ENCODE results near the gene METTL8.

Gene METTL8

DNA sequence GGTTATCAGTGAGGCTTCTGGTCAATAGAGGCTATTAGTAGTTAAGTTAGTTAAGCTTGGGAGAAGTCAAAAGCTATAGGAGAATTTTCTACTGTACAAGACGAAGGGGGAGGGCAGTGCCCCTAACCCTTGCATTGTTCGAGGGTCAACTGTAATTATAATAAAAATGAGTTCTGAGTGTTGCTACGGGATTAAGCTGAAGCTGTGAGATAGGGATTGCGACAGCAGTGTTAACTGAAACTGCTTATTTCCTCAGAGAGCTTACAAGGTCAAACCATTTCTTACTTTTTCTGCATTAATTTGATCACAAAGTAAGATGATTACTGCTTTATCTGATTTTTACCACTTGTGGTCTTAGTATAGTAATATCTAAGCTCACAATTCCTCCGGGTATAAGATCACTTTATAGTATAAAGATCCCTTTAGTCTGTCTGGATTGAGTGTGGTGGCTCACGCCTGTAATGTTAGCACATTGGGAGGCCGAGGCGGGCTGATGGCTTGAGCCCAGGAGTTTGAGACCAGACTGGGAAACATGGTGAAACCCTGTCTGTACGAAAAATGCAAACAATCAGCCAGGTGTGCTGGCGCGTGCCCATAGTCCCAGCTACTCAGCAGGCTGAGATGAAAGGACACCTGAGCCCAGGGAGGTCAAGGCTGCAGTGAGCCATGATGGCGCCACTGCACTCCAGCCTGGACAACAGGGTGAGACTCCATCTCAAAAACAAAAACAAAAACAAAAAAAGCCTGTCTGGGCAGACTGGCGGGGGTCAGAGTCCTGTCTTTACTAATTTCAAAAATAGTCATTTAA, 153.6 kb downstream of the METTL8 start:
- no peak overlapping the region for H3K27ac Mint-ChIP-seq
- H3K9me3 Mint-ChIP-seq, result peaks cover 7% of the 10 kb centered on the region
- peaks cover 7% of the 10 kb centered on the region for H3K36me3 Mint-ChIP-seq
- DNase-seq (ENCODE audit: low spot score in 2 of 2), result no peak
- H3K4me3 Mint-ChIP-seq, result no peak overlapping the region
- no peak for ATAC-seq (ENCODE audit: low read depth)
- no peaks in the 10 kb centered on the region for H3K27me3 Mint-ChIP-seq
- peaks cover 3% of the 10 kb centered on the region for H3K4me1 Mint-ChIP-seq

- H3K4me3 Mint-ChIP-seq, result no peak overlapping the region
- ATAC-seq (ENCODE audit: low read depth) (no peak), DNase-seq (ENCODE audit: low spot score in 2 of 2) (no peak)
- H3K4me1 Mint-ChIP-seq, result peaks cover 3% of the 10 kb centered on the region
- no peaks in the 10 kb centered on the region for H3K27me3 Mint-ChIP-seq
- H3K36me3 Mint-ChIP-seq, result peaks cover 7% of the 10 kb centered on the region
- H3K27ac Mint-ChIP-seq, result no peak overlapping the region
- peaks cover 7% of the 10 kb centered on the region for H3K9me3 Mint-ChIP-seq
Measured at GRCh38 chr2:171274757-171275156, 159.0 kb downstream of the METTL8 start.

GRCh38 chr2:171271971-171272436, 161.8 kb downstream of the METTL8 start:
- Mint-ChIP-seq H3K9me3 (no peaks in the 10 kb centered on the region), H3K4me1 (peaks cover 3% of the 10 kb centered on the region), H3K36me3 (no peaks in the 10 kb centered on the region), H3K27ac (peak overlapping the region; percentile 8), H3K27me3 (no peaks in the 10 kb centered on the region), H3K4me3 (no peak overlapping the region)
- DNase-seq (ENCODE audit: low spot score in 2 of 2), result no peak
- no peak for ATAC-seq (ENCODE audit: low read depth)

DNA sequence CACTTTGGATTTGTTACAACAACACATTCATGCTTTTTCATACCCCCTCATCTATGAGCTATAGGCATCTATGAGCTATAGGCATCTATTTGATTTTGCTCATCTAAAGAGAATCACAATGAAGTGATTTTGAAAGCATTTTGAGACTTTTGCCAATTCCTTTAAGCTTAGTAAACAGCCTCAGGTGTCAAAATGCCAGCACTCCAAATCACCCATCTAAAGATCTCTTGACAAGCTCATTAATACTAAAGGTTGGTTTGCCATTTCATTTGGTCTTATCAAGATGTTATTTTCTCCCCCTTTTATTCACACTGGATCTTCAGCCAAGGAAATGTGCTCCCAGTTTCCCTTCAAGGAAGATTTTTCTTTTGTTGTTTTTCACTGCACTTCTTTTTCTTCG, 162.4 kb downstream of the METTL8 start:
- no peak for ATAC-seq (ENCODE audit: low read depth)
- DNase-seq (ENCODE audit: low spot score in 2 of 2), result no peak
- no peaks in the 10 kb centered on the region for H3K9me3 Mint-ChIP-seq
- no peaks in the 10 kb centered on the region for H3K36me3 Mint-ChIP-seq
- H3K4me3 Mint-ChIP-seq, result no peak overlapping the region
- peaks cover 3% of the 10 kb centered on the region for H3K4me1 Mint-ChIP-seq
- peak overlapping the region; percentile 8 for H3K27ac Mint-ChIP-seq
- H3K27me3 Mint-ChIP-seq, result no peaks in the 10 kb centered on the region

- no peak overlapping the region for H3K27ac Mint-ChIP-seq
- ATAC-seq (ENCODE audit: low read depth), result no peak
- H3K4me3 Mint-ChIP-seq, result no peak overlapping the region
- no peaks in the 10 kb centered on the region for H3K27me3 Mint-ChIP-seq
- H3K9me3 Mint-ChIP-seq, result no peaks in the 10 kb centered on the region
- no peaks in the 10 kb centered on the region for H3K36me3 Mint-ChIP-seq
- no peak for DNase-seq (ENCODE audit: low spot score in 2 of 2)
- peaks cover 3% of the 10 kb centered on the region for H3K4me1 Mint-ChIP-seq
Measured at GRCh38 chr2:171267855-171268629, 165.7 kb downstream of the METTL8 start.

Data from memory B cell (primary cell).